HL-60 (cell line): Measurements from ENCODE around the gene PHC2.

Experiments used
- DNase-seq, 2 experiments: peaks; one replicate each; pipeline ENCODE4 v3.0.0-alpha.2; 2010 to 2020; ENCODE audit warnings: low read depth in 1 of 2, low spot score in 1 of 2
- H3K27ac ChIP-seq: fragments of 250-450 bp; sonication (Bioruptor Pico); replicated peaks from 2 replicates; pipeline ENCODE4 v1.5.1; 2020; ENCODE audit warnings: mild to moderate bottlenecking, moderate library complexity
- H3K27me3 ChIP-seq: fragments of 250-450 bp; sonication (Bioruptor Pico); 2 replicates; pipeline ENCODE4 v1.5.1; 2021; ENCODE audit warnings: mild to moderate bottlenecking, moderate library complexity; ENCODE audit not compliant: insufficient read depth, poor library complexity, severe bottlenecking
- H3K4me3 ChIP-seq: replicated peaks from 2 replicates; pipeline ENCODE4 v1.5.1; 2011; ENCODE audit warnings: mild to moderate bottlenecking, control low read depth, low read length; ENCODE audit not compliant: insufficient read depth
- CTCF ChIP-seq: IDR thresholded peaks from one replicate; pipeline ENCODE4 v1.5.1; 2011; ENCODE audit warnings: low read length, control low read depth, inconsistent platforms; ENCODE audit not compliant: insufficient read depth
- GABPA ChIP-seq: IDR thresholded peaks from 2 replicates; pipeline ENCODE4 v1.6.1; 2012; ENCODE audit warnings: low read depth
- POLR2AphosphoS5 ChIP-seq: IDR thresholded peaks from 2 replicates; pipeline ENCODE4 v1.6.1; 2012; ENCODE audit warnings: low read depth
- REST ChIP-seq: IDR thresholded peaks from 2 replicates; pipeline ENCODE4 v1.6.1; 2012; ENCODE audit warnings: low read depth; ENCODE audit not compliant: insufficient replicate concordance
- SPI1 ChIP-seq: IDR thresholded peaks from 2 replicates; pipeline ENCODE4 v1.6.1; 2012; ENCODE audit warnings: low read depth, mild to moderate bottlenecking, borderline replicate concordance

The PHC2 gene

GRCh38 chr1:33446590-33446989 is 15.7 kb upstream of the PHC2 start:
- Histone ChIP-seq H3K27ac (no peak overlapping the region), H3K27me3 (no peaks in the 10 kb centered on the region), H3K4me3 (no peak overlapping the region)
- no peak for TF ChIP-seq SPI1
- no peak for TF ChIP-seq CTCF
- no peak for TF ChIP-seq REST
- no peak for TF ChIP-seq GABPA
- DNase-seq, result no peak

DNA sequence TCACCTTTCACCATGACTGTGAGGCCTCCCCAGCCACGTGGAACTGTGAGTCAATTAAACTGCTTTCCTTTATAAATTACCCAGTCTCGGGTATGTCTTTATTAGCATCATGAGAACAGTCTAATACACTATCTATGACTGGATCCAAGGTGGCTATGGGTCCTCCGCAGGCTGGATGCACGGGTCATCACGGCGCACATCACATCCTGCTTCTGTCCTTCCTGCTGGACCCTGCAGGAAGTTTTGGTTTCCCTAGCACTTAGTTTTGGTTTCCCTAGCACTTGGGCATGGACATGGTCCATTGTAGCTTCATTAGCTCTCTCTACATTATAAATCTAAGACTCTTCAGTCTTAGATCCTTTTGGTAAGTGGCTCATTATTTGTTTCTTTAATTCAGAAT is 14.2 kb upstream of the PHC2 start:
- Histone ChIP-seq H3K4me3 (no peak overlapping the region), H3K27ac (no peak overlapping the region), H3K27me3 (no peaks in the 10 kb centered on the region)
- DNase-seq, result no peak
- TF ChIP-seq CTCF (no peak), SPI1 (no peak), REST (no peak), POLR2AphosphoS5 (no peak), GABPA (no peak)

DNA sequence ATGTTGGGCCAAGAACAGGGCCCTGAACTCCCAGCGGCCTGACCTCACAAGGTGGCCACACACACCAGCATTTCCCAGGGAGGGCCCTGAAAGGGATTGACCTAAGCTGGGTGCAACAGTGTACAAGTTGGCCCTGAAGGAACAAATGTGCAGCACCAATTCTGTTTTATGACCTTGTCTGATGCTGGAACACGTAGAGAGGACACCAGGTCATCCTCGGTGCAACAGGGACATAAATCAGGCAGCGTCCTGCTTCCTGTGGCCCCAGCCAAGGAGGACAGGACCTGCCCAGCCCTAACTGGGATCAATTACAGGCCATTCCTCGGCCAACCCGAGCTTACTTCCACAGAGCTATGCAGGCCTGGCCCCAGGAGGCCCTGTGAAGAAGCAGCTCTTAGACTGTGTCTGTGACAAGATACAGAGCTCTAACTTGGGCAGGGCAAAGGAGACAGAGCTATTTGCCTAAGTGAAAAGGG is 12.8 kb upstream of the PHC2 start:
- Histone ChIP-seq H3K4me3 (no peak overlapping the region), H3K27ac (no peak overlapping the region), H3K27me3 (no peaks in the 10 kb centered on the region)
- DNase-seq, result no peak
- no peak for TF ChIP-seq CTCF
- no peak for TF ChIP-seq POLR2AphosphoS5
- TF ChIP-seq GABPA, result no peak
- TF ChIP-seq SPI1, result no peak
- TF ChIP-seq REST, result no peak
